HG03196 (cell line): ENCODE measurements around the gene ZNRF4.
"Not testable (repeated sequence)": the region's sequence is repeated elsewhere in the genome, so short reads cannot be mapped to it uniquely, and the experiment has no call there.

Experiments used
- ATAC-seq: cut with Tn5 transposase; IDR thresholded peaks from one replicate; pipeline ENCODE4 v1.9.1; 2021; ENCODE audit not compliant: unreplicated experiment

Gene ZNRF4

GRCh38 chr19:5472286-5472685, 17.1 kb downstream of the ZNRF4 start:
- no peak for ATAC-seq

GRCh38 chr19:5473646-5474045, 18.4 kb downstream of the ZNRF4 start:
- no peak for ATAC-seq

GRCh38 chr19:5477451-5478215, 22.4 kb downstream of the ZNRF4 start:
- no peak for ATAC-seq

GRCh38 chr19:5478241-5478924, 23.2 kb downstream of the ZNRF4 start:
- ATAC-seq, result no peak

GRCh38 chr19:5478925-5479588, 23.8 kb downstream of the ZNRF4 start:
- ATAC-seq, result no peak

- no peak for ATAC-seq
Observed at GRCh38 chr19:5479958-5480357, 24.7 kb downstream of the ZNRF4 start.

- ATAC-seq, result no peak
Observed at GRCh38 chr19:5480427-5480836, 25.2 kb downstream of the ZNRF4 start.

GRCh38 chr19:5481957-5482356, 26.7 kb downstream of the ZNRF4 start:
- ATAC-seq, result no peak

- ATAC-seq, result no peak
Observed at GRCh38 chr19:5484398-5485285, 29.4 kb downstream of the ZNRF4 start.

- ATAC-seq, result no peak
Observed at GRCh38 chr19:5485286-5485636, 30.0 kb downstream of the ZNRF4 start.

GRCh38 chr19:5485658-5486057, 30.4 kb downstream of the ZNRF4 start:
- ATAC-seq, result not testable (repeated sequence)

- no peak for ATAC-seq
Observed at GRCh38 chr19:5487222-5487621, 32.0 kb downstream of the ZNRF4 start.

- no peak for ATAC-seq
Observed at GRCh38 chr19:5489551-5489950, 34.3 kb downstream of the ZNRF4 start.

- ATAC-seq, result no peak
Observed at GRCh38 chr19:5491565-5491964, 36.3 kb downstream of the ZNRF4 start.

- ATAC-seq, result no peak
Observed at GRCh38 chr19:5492281-5492634, 37.0 kb downstream of the ZNRF4 start.

GRCh38 chr19:5492635-5493409, 37.6 kb downstream of the ZNRF4 start:
- ATAC-seq, result no peak

GRCh38 chr19:5494773-5495172, 39.6 kb downstream of the ZNRF4 start:
- ATAC-seq, result no peak

- ATAC-seq, result no peak
Observed at GRCh38 chr19:5495792-5496191, 40.6 kb downstream of the ZNRF4 start.

- ATAC-seq, result no peak
Observed at GRCh38 chr19:5497297-5497696, 42.1 kb downstream of the ZNRF4 start.

GRCh38 chr19:5498830-5499550, 43.8 kb downstream of the ZNRF4 start:
- no peak for ATAC-seq
